NCI-H82 treated with DMSO at 0.1 percent for 48 hours (cell line): Measurements from ENCODE around the gene ZNF32.
A peak's percentile ranks its signal among the peaks of the same experiment; 100 is the strongest.

Experiments used
- DNase-seq: peaks from one replicate; lab custom pipeline; 2025; ENCODE audit not compliant: unreplicated experiment; lab: John Stamatoyannopoulos, UW

ZNF32 gene

GRCh38 chr10:43681220-43681619, 32.5 kb upstream of the ZNF32 start:
- DNase-seq: no peak

GRCh38 chr10:43680035-43680434, 31.4 kb upstream of the ZNF32 start:
- DNase-seq: no peak

- no peak for DNase-seq
Measured at GRCh38 chr10:43679509-43679908, 30.8 kb upstream of the ZNF32 start.

GRCh38 chr10:43678654-43679053, 30.0 kb upstream of the ZNF32 start:
- DNase-seq: no peak

GRCh38 chr10:43676901-43677300, 28.2 kb upstream of the ZNF32 start:
- DNase-seq: no peak

GRCh38 chr10:43676331-43676730, 27.6 kb upstream of the ZNF32 start:
- DNase-seq: no peak

GRCh38 chr10:43674553-43675210, 26.0 kb upstream of the ZNF32 start:
- DNase-seq: no peak

GRCh38 chr10:43673471-43673870, 24.8 kb upstream of the ZNF32 start:
- DNase-seq: no peak

- DNase-seq: peak; percentile 18
Measured at GRCh38 chr10:43671659-43672531, 23.2 kb upstream of the ZNF32 start.

GRCh38 chr10:43669386-43669785, 20.7 kb upstream of the ZNF32 start:
- no peak for DNase-seq

GRCh38 chr10:43667761-43668386, 19.2 kb upstream of the ZNF32 start:
- no peak for DNase-seq

GRCh38 chr10:43667317-43667731, 18.6 kb upstream of the ZNF32 start:
- DNase-seq: no peak

GRCh38 chr10:43666552-43666951, 17.9 kb upstream of the ZNF32 start:
- no peak for DNase-seq

GRCh38 chr10:43665054-43665453, 16.4 kb upstream of the ZNF32 start:
- no peak for DNase-seq

GRCh38 chr10:43658227-43658626, 9.5 kb upstream of the ZNF32 start:
- DNase-seq: no peak

- no peak for DNase-seq
Measured at GRCh38 chr10:43655311-43655710, 6.6 kb upstream of the ZNF32 start.

GRCh38 chr10:43653746-43654145, 5.1 kb upstream of the ZNF32 start:
- DNase-seq: no peak

- no peak for DNase-seq
Measured at GRCh38 chr10:43649185-43649523, 473 bp upstream of the ZNF32 start.

- DNase-seq: no peak
Measured at GRCh38 chr10:43648095-43648397, 635 bp downstream of the ZNF32 start.

- DNase-seq: no peak
Measured at GRCh38 chr10:43647576-43647975, 1.1 kb downstream of the ZNF32 start.

- no peak for DNase-seq
Measured at GRCh38 chr10:43645866-43646265, 2.8 kb downstream of the ZNF32 start.

GRCh38 chr10:43644252-43644651, 4.4 kb downstream of the ZNF32 start:
- no peak for DNase-seq
